ENCODE results near the gene ZNF605. TPM values are rescaled to one million over a fixed set of nuclear protein-coding genes. Genes with fewer than 3 reads are reported as not detected.
A peak's percentile ranks its signal among the peaks of the same experiment; 100 is the strongest.
"Not testable (repeated sequence)": the region's sequence is repeated elsewhere in the genome, so short reads cannot be mapped to it uniquely, and the experiment has no call there.

Gene ZNF605
- polyA plus RNA-seq, 6 donors from 2014 or later: 1.00 to 3.9 (median 2.1) TPM

- not testable (repeated sequence) for H3K4me3 Mint-ChIP-seq; H3K27ac Mint-ChIP-seq; H3K9me3 Mint-ChIP-seq; H3K27me3 Mint-ChIP-seq; ATAC-seq (ENCODE audit: low read depth in 2 of 2); H3K4me1 Mint-ChIP-seq; DNase-seq
- peaks cover 0 to 11% of the 10 kb centered on the region in 2 donors for H3K36me3 Mint-ChIP-seq
Observed at GRCh38 chr12:132874620-132875019, 81.5 kb downstream of the ZNF605 start.

GRCh38 chr12:132874175-132874574 is 81.9 kb downstream of the ZNF605 start:
- Mint-ChIP-seq H3K4me3 (no peak overlapping the region), H3K4me1 (peaks cover 0 to 6% (median 0%) of the 10 kb centered on the region in 3 donors), H3K36me3 (peaks cover 0 to 11% of the 10 kb centered on the region in 2 donors), H3K27me3 (no peaks in the 10 kb centered on the region), H3K27ac (no peak overlapping the region), H3K9me3 (no peaks in the 10 kb centered on the region)
- ATAC-seq (ENCODE audit: low read depth in 2 of 2) (no peak), DNase-seq (no peak)

- ATAC-seq (ENCODE audit: low read depth in 2 of 2) (no peak), DNase-seq (no peak)
- Mint-ChIP-seq H3K36me3 (peaks cover 0 to 11% of the 10 kb centered on the region in 2 donors), H3K27me3 (no peaks in the 10 kb centered on the region), H3K9me3 (no peaks in the 10 kb centered on the region), H3K4me3 (no peak overlapping the region), H3K27ac (no peak overlapping the region), H3K4me1 (peaks cover 0 to 6% (median 0%) of the 10 kb centered on the region in 3 donors)
Observed at GRCh38 chr12:132873724-132874123, 82.4 kb downstream of the ZNF605 start.

- H3K27ac Mint-ChIP-seq: peak overlapping the region in 1 of 6 donors; percentile 97
- H3K4me3 Mint-ChIP-seq: no peak overlapping the region
- no peaks in the 10 kb centered on the region for H3K27me3 Mint-ChIP-seq
- peaks cover 0 to 6% (median 0%) of the 10 kb centered on the region in 3 donors for H3K4me1 Mint-ChIP-seq
- no peak for DNase-seq
- no peak for ATAC-seq (ENCODE audit: low read depth in 2 of 2)
- H3K9me3 Mint-ChIP-seq: no peaks in the 10 kb centered on the region
- peaks cover 0 to 11% of the 10 kb centered on the region in 2 donors for H3K36me3 Mint-ChIP-seq
Observed at GRCh38 chr12:132872975-132873421, 83.1 kb downstream of the ZNF605 start.

GRCh38 chr12:132872073-132872855 is 83.8 kb downstream of the ZNF605 start:
- Mint-ChIP-seq H3K4me1 (peaks cover 0 to 2% (median 0%) of the 10 kb centered on the region in 3 donors), H3K27ac (peak overlapping the region in 1 of 6 donors; percentile 97)
- DNase-seq: no peak

GRCh38 chr12:132869551-132869950 is 86.6 kb downstream of the ZNF605 start:
- Mint-ChIP-seq H3K9me3 (no peaks in the 10 kb centered on the region), H3K4me3 (no peak overlapping the region), H3K27ac (no peak overlapping the region), H3K27me3 (no peaks in the 10 kb centered on the region), H3K36me3 (peaks cover 8 to 23% of the 10 kb centered on the region in 2 donors), H3K4me1 (peaks cover 0 to 5% (median 0%) of the 10 kb centered on the region in 3 donors)
- ATAC-seq (ENCODE audit: low read depth in 2 of 2): no peak
- DNase-seq: no peak

More at GRCh38 chr12:132872073-132872855, 83.8 kb downstream of the ZNF605 start:
- peaks cover 7 to 18% of the 10 kb centered on the region in 2 donors for H3K36me3 Mint-ChIP-seq
- no peaks in the 10 kb centered on the region for H3K9me3 Mint-ChIP-seq
- no peaks in the 10 kb centered on the region for H3K27me3 Mint-ChIP-seq
- no peak for ATAC-seq (ENCODE audit: low read depth in 2 of 2)
- no peak overlapping the region for H3K4me3 Mint-ChIP-seq

Other genes starting within 250 kb of the ZNF605 start
- gene PGAM5, start 245.5 kb downstream of the ZNF605 start, polyA plus RNA-seq (ENCODE audit: low read depth in 6 of 6): 10 to 100 TPM; 13.0 to 34.0 (median 23.8) TPM
- 10 to 100 TPM; 17.4 to 41.3 (median 27.8) TPM for gene ANKLE2, start 194.5 kb downstream of the ZNF605 start, polyA plus RNA-seq (ENCODE audit: low read depth in 6 of 6)
- 10 to 100 TPM in 1 of 6 donors, 1 to 10 TPM in 4, under 1 TPM in 1; 0.17 to 13.6 (median 4.8) TPM for gene GOLGA3, start 127.4 kb downstream of the ZNF605 start, polyA plus RNA-seq (ENCODE audit: low read depth in 6 of 6)
- 10 to 100 TPM; 15.3 to 27.8 (median 21.1) TPM for gene CHFR, start 68.7 kb downstream of the ZNF605 start, polyA plus RNA-seq (ENCODE audit: low read depth in 6 of 6)
- gene ZNF26, start 30.1 kb upstream of the ZNF605 start, polyA plus RNA-seq (ENCODE audit: low read depth in 6 of 6): 10 to 100 TPM; 13.3 to 29.2 (median 17.9) TPM
- gene ZNF84, start 81.2 kb upstream of the ZNF605 start, polyA plus RNA-seq (ENCODE audit: low read depth in 6 of 6): 10 to 100 TPM; 15.7 to 27.2 (median 20.7) TPM
- 10 to 100 TPM; 21.1 to 32.6 (median 28.3) TPM for gene ZNF140, start 124.6 kb upstream of the ZNF605 start, polyA plus RNA-seq (ENCODE audit: low read depth in 6 of 6)
- gene ZNF891, start 174.0 kb upstream of the ZNF605 start, polyA plus RNA-seq (ENCODE audit: low read depth in 6 of 6): 1 to 10 TPM in 1 of 6 donors, under 1 TPM in 5; 0.18 to 1.5 (median 0.91) TPM
- 10 to 100 TPM in 5 of 6 donors, 1 to 10 TPM in 1; 8.3 to 25.5 (median 20.9) TPM for gene ZNF10, start 174.3 kb upstream of the ZNF605 start, polyA plus RNA-seq (ENCODE audit: low read depth in 6 of 6)
- 10 to 100 TPM in 5 of 6 donors, 1 to 10 TPM in 1; 8.0 to 29.0 (median 18.8) TPM for gene ZNF268, start 225.2 kb upstream of the ZNF605 start, polyA plus RNA-seq (ENCODE audit: low read depth in 6 of 6)